ENCODE results near the gene AZIN2. TPM values are rescaled to one million over a fixed set of nuclear protein-coding genes. Genes with fewer than 3 reads are reported as not detected.
A peak's percentile ranks its signal among the peaks of the same experiment; 100 is the strongest.

Gene AZIN2
- polyA plus RNA-seq, 2 of the 4 experiments (the other 2 are of a cell fraction) = 1.6 to 1.9 TPM

- no peak overlapping the region for H3K4me2 ChIP-seq
- TF ChIP-seq ZC3H11A (IDR thresholded peaks at IDR 0.05) = no peak
- no peak for TF ChIP-seq KDM1A (IDR thresholded peaks at IDR 0.05; ENCODE audit: low read depth)
- no peaks in the 10 kb centered on the region for H3K4me1 ChIP-seq
- no peak overlapping the region for H3K27ac ChIP-seq
- H3K9me3 ChIP-seq = no peaks in the 10 kb centered on the region
- FAIRE-seq = no peak
- ChIA-PET POLR2A (no interaction called here), CTCF (interaction anchor here (0.6 to 2.3 kb wide), 2 partner anchors 24 to 395 kb away, joined by 3 to 8 read pairs; no protein-coding TSS in a partner anchor)
- no peak for ATAC-seq
- H3K4me3 ChIP-seq = no peak overlapping the region
- DNase-seq (ENCODE audit: low read depth in 1 of 2, low spot score in 1 of 2) = no peak
- 52% methylated on average over 2 of the region's 2 CpGs for WGBS (ENCODE audit: missing lambda C conversion rate)
These were observed 38.1 kb downstream of the AZIN2 start for GRCh38 chr1:33119050-33119449.

GRCh38 chr1:33119532-33120217, 38.7 kb downstream of the AZIN2 start:
- H3K27ac ChIP-seq = no peak overlapping the region
- FAIRE-seq (no peak), ATAC-seq (peak; percentile 76 to 89; a peak in 5 of 6 replicates), DNase-seq (ENCODE audit: low read depth in 1 of 2, low spot score in 1 of 2) (no peak)
- 63% methylated on average over 8 of the region's 16 CpGs for WGBS (ENCODE audit: missing lambda C conversion rate)
- H3K4me3 ChIP-seq = no peak overlapping the region
- no peaks in the 10 kb centered on the region for H3K4me1 ChIP-seq
- no peaks in the 10 kb centered on the region for H3K9me3 ChIP-seq
- no peak overlapping the region for H3K4me2 ChIP-seq
- CTCF ChIA-PET = interaction anchor here (0.6 to 2.3 kb wide), 2 partner anchors 25 to 396 kb away, joined by 3 to 8 read pairs; no protein-coding TSS in a partner anchor
- POLR2A ChIA-PET = no interaction called here
- no peak for TF ChIP-seq CEBPB (IDR thresholded peaks at IDR 0.05)
- no peak for TF ChIP-seq HDAC2 (IDR thresholded peaks at IDR 0.05)
- no peak for TF ChIP-seq CHD4 (IDR thresholded peaks at IDR 0.05; ENCODE audit: borderline replicate concordance)
- no peak for TF ChIP-seq USF2 (IDR thresholded peaks at IDR 0.05)
- no peak for TF ChIP-seq JUNB (IDR thresholded peaks at IDR 0.05)
- TF ChIP-seq FOXS1 (CRISPR knock-in tag; IDR thresholded peaks at IDR 0.05) = no peak
- TF ChIP-seq POLR2AphosphoS2 (conservative IDR thresholded peaks at IDR 0.05; ENCODE audit: low read length) = no peak
- no peak for TF ChIP-seq EP300 (IDR thresholded peaks at IDR 0.05)
- no peak for TF ChIP-seq BHLHE40 (IDR thresholded peaks at IDR 0.05; ENCODE audit: low read depth, low read length)
- TF ChIP-seq MAX (IDR thresholded peaks at IDR 0.05) = no peak
- no peak for TF ChIP-seq ZC3H11A (IDR thresholded peaks at IDR 0.05)
- TF ChIP-seq KDM5A (IDR thresholded peaks at IDR 0.05) = no peak
- TF ChIP-seq ELK1 (IDR thresholded peaks at IDR 0.05; ENCODE audit: low read depth, low read length) = no peak
- no peak for TF ChIP-seq ZSCAN20 (CRISPR knock-in tag; IDR thresholded peaks at IDR 0.05)
- no peak for TF ChIP-seq GATA3 (IDR thresholded peaks at IDR 0.05; ENCODE audit: borderline replicate concordance)
- no peak for TF ChIP-seq RFX5 (IDR thresholded peaks at IDR 0.05)

- FAIRE-seq (no peak), ATAC-seq (peak; percentile 23 to 53; a peak in 3 of 6 replicates), DNase-seq (ENCODE audit: low read depth in 1 of 2, low spot score in 1 of 2) (no peak)
- no peak overlapping the region for H3K4me3 ChIP-seq
- no peak overlapping the region for H3K27ac ChIP-seq
- no peaks in the 10 kb centered on the region for H3K4me1 ChIP-seq
- CTCF ChIA-PET = interaction anchor here (2.3 kb wide), 1 partner anchor 26 kb away, joined by 8 read pairs; no protein-coding TSS in a partner anchor
- no peak for TF ChIP-seq NFE2L2 (conservative IDR thresholded peaks at IDR 0.05; ENCODE audit: low read length)
- TF ChIP-seq ZC3H11A (IDR thresholded peaks at IDR 0.05) = no peak
- no peak for TF ChIP-seq TFCP2L1 (CRISPR knock-in tag; IDR thresholded peaks at IDR 0.05)
- TF ChIP-seq JUNB (IDR thresholded peaks at IDR 0.05) = no peak
- TF ChIP-seq USF2 (IDR thresholded peaks at IDR 0.05) = no peak
- TF ChIP-seq KDM5A (IDR thresholded peaks at IDR 0.05) = no peak
- no peak for TF ChIP-seq PBX3 (IDR thresholded peaks at IDR 0.05)
- no peak for TF ChIP-seq E2F6 (IDR thresholded peaks at IDR 0.05; ENCODE audit: borderline replicate concordance, low read depth)
- TF ChIP-seq HOXA7 (CRISPR knock-in tag; IDR thresholded peaks at IDR 0.05) = no peak
- no peak for TF ChIP-seq ZNF302 (CRISPR knock-in tag; IDR thresholded peaks at IDR 0.05)
- TF ChIP-seq HES2 (IDR thresholded peaks at IDR 0.05) = no peak
- H3K9me3 ChIP-seq = no peaks in the 10 kb centered on the region
- POLR2A ChIA-PET = no interaction called here
- WGBS (ENCODE audit: missing lambda C conversion rate) = 53% methylated on average over 4 of the region's 8 CpGs
- H3K4me2 ChIP-seq = no peak overlapping the region
These were observed 39.7 kb downstream of the AZIN2 start for GRCh38 chr1:33120436-33121231.
